CD14-positive monocyte (primary cell): ENCODE measurements around the gene LGR5. TPM values are rescaled to one million over a fixed set of nuclear protein-coding genes. Genes with fewer than 3 reads are reported as not detected.

Source experiments
- DNase-seq, 3 donors: peaks; one replicate each; pipeline ENCODE4 v3.0.0-alpha.2; 2011 to 2022
- H2AFZ ChIP-seq: 2 replicates; pipeline ENCODE4 v1.6.0; 2012; ENCODE audit warnings: mild to moderate bottlenecking, low read depth, low read length, inconsistent platforms; ENCODE audit not compliant: insufficient read depth, poor library complexity, severe bottlenecking
- H3K27ac ChIP-seq, 2 donors: 1 replicate in 1 of 2; 2 replicates in 1 of 2; pipeline ENCODE4 v1.5.1; 2012 to 2013; ENCODE audit warnings: low read length in 2 of 2, control low read depth in 1 of 2, inconsistent platforms in 1 of 2, low read depth in 1 of 2, mild to moderate bottlenecking in 1 of 2
- H3K27me3 ChIP-seq, 2 donors: one replicate each; pipeline versions ENCODE4 v1.6.0 to v1.6.1; 2011 to 2013; ENCODE audit warnings: low read length in 2 of 2; ENCODE audit not compliant: control insufficient read depth in 2 of 2, insufficient read depth in 2 of 2
- H3K36me3 ChIP-seq, 2 donors: replicated peaks in 1 of 2; 1 replicate in 1 of 2; 2 replicates in 1 of 2; pipeline versions ENCODE4 v1.5.1 to v1.6.1; 2012 to 2013; ENCODE audit warnings: low read length in 2 of 2, control low read depth in 1 of 2, inconsistent platforms in 1 of 2, mild to moderate bottlenecking in 1 of 2; ENCODE audit not compliant: insufficient read depth in 2 of 2, control insufficient read depth in 1 of 2
- H3K4me1 ChIP-seq, 2 donors: 1 replicate in 1 of 2; 2 replicates in 1 of 2; pipeline versions ENCODE4 v1.5.1 to v1.6.1; 2012 to 2013; ENCODE audit warnings: low read length in 2 of 2, control low read depth in 1 of 2, inconsistent platforms in 1 of 2, mild to moderate bottlenecking in 1 of 2, moderate library complexity in 1 of 2; ENCODE audit not compliant: insufficient read depth in 2 of 2, control insufficient read depth in 1 of 2
- H3K4me2 ChIP-seq: replicated peaks from 2 replicates; pipeline ENCODE3; 2012; ENCODE audit warnings: low read length, moderate library complexity, mild to moderate bottlenecking; ENCODE audit not compliant: poor library complexity, severe bottlenecking; ENCODE audit errors: extremely low read depth
- H3K4me3 ChIP-seq, 3 experiments: fragments of 200-600 bp in 1 of 3; sonication (generic) in 1 of 3; replicated peaks in 1 of 3; 1 replicate in 2 of 3; 2 replicates in 1 of 3; pipeline ENCODE4 v1.5.1; 2011 to 2013; ENCODE audit warnings: low read length in 3 of 3, mild to moderate bottlenecking in 3 of 3, control low read depth in 2 of 3, low read depth in 2 of 3, inconsistent platforms in 1 of 3, moderate library complexity in 1 of 3
- H3K79me2 ChIP-seq: 2 replicates; pipeline ENCODE4 v1.6.0; 2012; ENCODE audit warnings: mild to moderate bottlenecking, control low read depth, inconsistent platforms, low read length, moderate library complexity; ENCODE audit not compliant: insufficient read depth
- H3K9ac ChIP-seq: 2 replicates; pipeline ENCODE4 v1.6.0; 2017; ENCODE audit warnings: low read length, mild to moderate bottlenecking; ENCODE audit not compliant: insufficient read depth, poor library complexity, severe bottlenecking
- H3K9me3 ChIP-seq, 2 donors: replicated peaks in 1 of 2; 1 replicate in 1 of 2; 2 replicates in 1 of 2; pipeline versions ENCODE4 v1.5.1 to v1.6.1; 2012 to 2013; ENCODE audit warnings: low read length in 2 of 2, control low read depth in 1 of 2; ENCODE audit not compliant: control insufficient read depth in 1 of 2, insufficient read depth in 1 of 2
- H4K20me1 ChIP-seq: 2 replicates; pipeline ENCODE4 v1.6.0; 2012; ENCODE audit warnings: mild to moderate bottlenecking, low read length, control low read depth, moderate library complexity; ENCODE audit not compliant: insufficient read depth
- H3K27ac Mint-ChIP-seq, 7 donors: one replicate each; pipeline ENCODE4 v1.8.0; 2020; ENCODE audit warnings: mild to moderate bottlenecking in 7 of 7, mixed read lengths in 7 of 7, moderate library complexity in 6 of 7, inconsistent platforms in 2 of 7
- H3K27me3 Mint-ChIP-seq, 3 donors: one replicate each; pipeline ENCODE4 v1.8.0; 2021 to 2022; ENCODE audit warnings: low read depth in 3 of 3, mild to moderate bottlenecking in 3 of 3, mixed read lengths in 3 of 3, moderate library complexity in 3 of 3, inconsistent platforms in 1 of 3
- H3K36me3 Mint-ChIP-seq, 2 donors: one replicate each; pipeline ENCODE4 v1.8.0; 2020; ENCODE audit warnings: mixed read lengths in 2 of 2, inconsistent platforms in 1 of 2, mild to moderate bottlenecking in 1 of 2
- H3K4me1 Mint-ChIP-seq: one replicate; pipeline ENCODE4 v1.8.0; 2020; ENCODE audit warnings: mild to moderate bottlenecking, mixed read lengths
- H3K4me3 Mint-ChIP-seq, 2 donors: one replicate each; pipeline ENCODE4 v1.8.0; 2020; ENCODE audit warnings: mild to moderate bottlenecking in 2 of 2, mixed read lengths in 2 of 2, moderate library complexity in 1 of 2
- H3K9me3 Mint-ChIP-seq, 7 donors: one replicate each; pipeline ENCODE4 v1.8.0; 2020 to 2022; ENCODE audit warnings: mixed read lengths in 7 of 7, mild to moderate bottlenecking in 6 of 7, moderate library complexity in 6 of 7, inconsistent platforms in 2 of 7
- WGBS: methylation state at CpG from one replicate; pipeline ENCODE4 v1.1.5; 2013; ENCODE audit warnings: missing lambda C conversion rate; ENCODE audit not compliant: insufficient coverage; 5-methylcytosine and 5-hydroxymethylcytosine counted together
- intact Hi-C, 2 donors: fragments of 100-400 bp; cut with micrococcal nuclease; formaldehyde crosslinking; loops; one replicate each; pipeline versions ENCODE4 v1.15.0 to v1.15.1; 2023
- polyA plus RNA-seq, 3 donors: library from polyadenylated mRNA; depleted of rRNA in 1 of 3; unstranded in 2 of 3; stranded (reverse) in 1 of 3; fragments of 300-500 nt in 2 of 3; fragments of >200 nt in 1 of 3; fragmentation: Illumina TruSeq in 2 of 3; gene quantifications; 1 replicate in 2 of 3; 2 replicates in 1 of 3; pipeline ENCODE4 v1.2.3, GENCODE V29; 2012 to 2021
- TF ChIP-seq, protein P1 (sequence below): fragments of 200-600 bp; IDR thresholded peaks from one replicate; pipeline ENCODE4 v1.8.0; 2022; ENCODE audit warnings: antibody characterized with exemption, mild to moderate bottlenecking

LGR5 gene
- polyA plus RNA-seq, 3 donors: not detected

DNA sequence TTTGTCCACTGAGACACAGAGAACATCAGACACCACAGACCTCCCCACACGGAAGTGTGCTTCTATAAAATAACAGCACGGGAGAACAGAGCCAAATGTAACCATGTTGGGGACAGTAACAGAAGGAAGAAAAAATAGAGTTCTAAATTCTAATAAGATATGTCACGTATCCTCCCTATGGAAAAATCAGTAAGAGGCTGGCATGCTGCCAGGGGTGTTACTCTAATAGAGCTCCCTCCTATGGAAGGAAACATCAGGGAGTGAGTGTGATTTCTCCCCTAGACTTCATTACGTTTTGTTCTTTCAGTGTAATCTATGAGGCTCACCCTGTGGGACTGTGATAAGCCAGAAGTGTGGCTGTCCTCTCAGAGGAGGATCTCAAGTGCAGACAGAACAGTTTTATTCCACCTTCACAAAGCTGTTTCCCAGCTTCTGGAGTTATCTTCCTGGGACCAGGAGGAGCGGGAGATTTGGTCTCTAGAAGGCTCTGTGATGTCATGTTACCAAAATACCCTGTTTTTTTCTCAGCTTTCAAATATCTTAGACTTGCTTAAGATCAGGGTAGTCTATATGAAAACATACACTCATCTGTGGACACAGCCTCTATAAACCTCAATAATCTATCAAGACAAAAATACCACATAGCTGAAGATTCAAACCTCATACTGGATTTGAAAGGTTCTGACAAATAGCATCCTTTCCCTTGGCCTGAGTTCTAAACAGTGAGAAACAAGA is 154.8 kb downstream of the LGR5 start:
- Histone ChIP-seq H2AFZ (no peak overlapping the region), H3K79me2 (no peaks in the 10 kb centered on the region), H3K27ac (no peak overlapping the region), H3K36me3 (no peaks in the 10 kb centered on the region), H3K9me3 (peaks cover under 1 to 3% of the 10 kb centered on the region in 2 donors), H3K4me2 (no peak overlapping the region), H3K27me3 (no peaks in the 10 kb centered on the region), H3K4me3 (no peak overlapping the region), H4K20me1 (no peaks in the 10 kb centered on the region), H3K4me1 (no peaks in the 10 kb centered on the region), H3K9ac (no peak overlapping the region)
- H3K36me3 Mint-ChIP-seq: no peaks in the 10 kb centered on the region
- H3K27ac Mint-ChIP-seq: no peak overlapping the region
- no peak for DNase-seq
- H3K4me3 Mint-ChIP-seq: no peak overlapping the region
- TF ChIP-seq, protein P1, sequence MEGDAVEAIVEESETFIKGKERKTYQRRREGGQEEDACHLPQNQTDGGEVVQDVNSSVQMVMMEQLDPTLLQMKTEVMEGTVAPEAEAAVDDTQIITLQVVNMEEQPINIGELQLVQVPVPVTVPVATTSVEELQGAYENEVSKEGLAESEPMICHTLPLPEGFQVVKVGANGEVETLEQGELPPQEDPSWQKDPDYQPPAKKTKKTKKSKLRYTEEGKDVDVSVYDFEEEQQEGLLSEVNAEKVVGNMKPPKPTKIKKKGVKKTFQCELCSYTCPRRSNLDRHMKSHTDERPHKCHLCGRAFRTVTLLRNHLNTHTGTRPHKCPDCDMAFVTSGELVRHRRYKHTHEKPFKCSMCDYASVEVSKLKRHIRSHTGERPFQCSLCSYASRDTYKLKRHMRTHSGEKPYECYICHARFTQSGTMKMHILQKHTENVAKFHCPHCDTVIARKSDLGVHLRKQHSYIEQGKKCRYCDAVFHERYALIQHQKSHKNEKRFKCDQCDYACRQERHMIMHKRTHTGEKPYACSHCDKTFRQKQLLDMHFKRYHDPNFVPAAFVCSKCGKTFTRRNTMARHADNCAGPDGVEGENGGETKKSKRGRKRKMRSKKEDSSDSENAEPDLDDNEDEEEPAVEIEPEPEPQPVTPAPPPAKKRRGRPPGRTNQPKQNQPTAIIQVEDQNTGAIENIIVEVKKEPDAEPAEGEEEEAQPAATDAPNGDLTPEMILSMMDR: no peak
- WGBS: no CpG with 5 or more reads among the region's 5 CpGs
- peaks cover under 1 to 13% (median 4%) of the 10 kb centered on the region in 7 donors for H3K9me3 Mint-ChIP-seq
- no peaks in the 10 kb centered on the region for H3K4me1 Mint-ChIP-seq
- intact Hi-C loops: no loop called here
- H3K27me3 Mint-ChIP-seq: peaks cover 2 to 3% (median 2%) of the 10 kb centered on the region in 3 donors

- Histone ChIP-seq H3K27ac (no peak overlapping the region), H3K9me3 (peaks cover 9 to 12% of the 10 kb centered on the region in 2 donors), H2AFZ (no peak overlapping the region), H3K36me3 (no peaks in the 10 kb centered on the region), H3K27me3 (no peaks in the 10 kb centered on the region), H3K79me2 (no peaks in the 10 kb centered on the region), H3K4me2 (no peak overlapping the region), H3K4me3 (no peak overlapping the region), H3K9ac (no peak overlapping the region), H4K20me1 (peaks cover 2% of the 10 kb centered on the region), H3K4me1 (no peaks in the 10 kb centered on the region)
- Mint-ChIP-seq H3K27ac (no peak overlapping the region), H3K4me3 (no peak overlapping the region), H3K4me1 (no peaks in the 10 kb centered on the region), H3K27me3 (peaks cover 0 to 3% (median 1%) of the 10 kb centered on the region in 3 donors), H3K36me3 (no peaks in the 10 kb centered on the region), H3K9me3 (peaks cover 11 to 23% (median 19%) of the 10 kb centered on the region in 7 donors)
- TF ChIP-seq, protein P1: no peak
- intact Hi-C loops: no loop called here
- no peak for DNase-seq
These were observed 159.6 kb downstream of the LGR5 start for GRCh38 chr12:71599210-71599609.
